C4-2B (cell line): ENCODE data around the gene ZNF219.

ENCODE experiments used
- H3K27ac ChIP-seq: fragments of 450-650 bp; 2 replicates; pipeline ENCODE4 v1.5.1; 2017
- CTCF ChIP-seq: fragments of 450-650 bp; conservative IDR thresholded peaks from 2 replicates; pipeline ENCODE4 v1.5.1; 2017; ENCODE audit warnings: mild to moderate bottlenecking
- ZFX ChIP-seq: fragments of 450-650 bp; IDR thresholded peaks from 2 replicates; pipeline ENCODE4 v1.6.1; 2017

The ZNF219 gene

GRCh38 chr14:21083565-21084325, 14.7 kb downstream of the ZNF219 start:
- no peak for TF ChIP-seq ZFX
- TF ChIP-seq CTCF = no peak
- H3K27ac ChIP-seq = no peak overlapping the region

- no peak overlapping the region for H3K27ac ChIP-seq
- TF ChIP-seq ZFX (no peak), CTCF (no peak)
Measured at GRCh38 chr14:21081521-21082142, 16.8 kb downstream of the ZNF219 start.

- TF ChIP-seq ZFX (no peak), CTCF (no peak)
- H3K27ac ChIP-seq = no peak overlapping the region
Measured at GRCh38 chr14:21078726-21079125, 19.7 kb downstream of the ZNF219 start.

GRCh38 chr14:21078287-21078686, 20.2 kb downstream of the ZNF219 start:
- no peak overlapping the region for H3K27ac ChIP-seq
- no peak for TF ChIP-seq CTCF
- TF ChIP-seq ZFX = no peak

GRCh38 chr14:21077672-21078071, 20.8 kb downstream of the ZNF219 start:
- TF ChIP-seq CTCF (no peak), ZFX (no peak)
- H3K27ac ChIP-seq = no peak overlapping the region

- TF ChIP-seq CTCF = no peak
- no peak for TF ChIP-seq ZFX
- no peak overlapping the region for H3K27ac ChIP-seq
Measured at GRCh38 chr14:21075719-21076437, 22.6 kb downstream of the ZNF219 start.
